ENCODE measurements around the gene CHRND. TPM values are rescaled to one million over a fixed set of nuclear protein-coding genes. Genes with fewer than 3 reads are reported as not detected.

The CHRND gene
- total and polyA plus RNA-seq, 2 of the 13 experiments (the other 11 are each of a cell fraction or from before 2014, with no cell fraction given), result 0.18 TPM; not detected in 1

DNA sequence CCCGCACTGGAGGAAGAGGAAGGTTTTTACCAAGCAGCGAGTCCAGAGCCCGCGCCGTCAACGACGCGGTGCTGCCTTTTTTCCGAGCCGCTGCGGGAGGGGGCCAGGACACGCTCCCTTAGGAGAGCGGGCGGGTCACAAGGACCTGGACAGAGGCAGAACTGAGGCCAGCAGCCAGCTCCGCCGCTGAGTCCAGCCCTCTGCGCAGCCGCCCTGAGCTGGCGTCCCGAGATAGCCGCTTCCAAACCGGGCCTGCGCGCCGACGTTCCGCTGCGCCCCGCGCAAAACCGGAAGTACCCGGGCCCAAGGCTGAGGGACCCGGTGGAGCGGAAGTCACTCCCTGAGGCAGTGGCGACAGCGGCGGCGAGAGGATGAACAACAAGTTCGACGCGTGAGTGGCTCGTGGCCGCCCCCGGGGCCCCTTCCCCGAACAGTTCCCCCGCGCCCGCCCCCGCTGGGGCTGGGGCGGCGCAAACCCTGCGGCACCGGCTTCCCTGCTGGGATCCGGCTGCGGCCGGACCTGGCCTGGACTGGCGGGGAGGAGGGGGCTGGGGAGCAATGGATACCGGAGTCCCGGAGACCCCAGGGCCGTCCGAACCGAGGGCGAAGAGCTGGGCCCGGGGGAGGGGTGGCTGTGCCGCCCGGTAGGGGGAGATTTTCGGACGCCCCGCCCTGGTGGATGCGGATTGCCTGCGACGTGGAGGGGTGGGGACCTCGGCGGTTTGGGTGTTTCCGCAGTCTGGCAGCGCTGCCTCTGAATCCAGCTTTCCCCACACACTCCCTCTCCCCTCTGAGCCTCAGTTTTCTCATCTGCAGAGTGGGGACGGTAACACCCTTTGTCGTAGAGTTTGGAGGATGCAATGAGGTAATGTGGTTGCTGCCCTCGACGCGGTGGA lies 24.6 kb downstream of the CHRND start, which contains the start of the genes EIF4E2 and TIGD1 (continued):
- TF ChIP-seq ZBTB4 (CRISPR knock-in tag; IDR thresholded peaks at IDR 0.05; ENCODE audit: borderline replicate concordance), result peak; percentile 94; the same call in 1 of the 2 replicates
- no peak for TF ChIP-seq MATR3 (CRISPR knock-in tag; IDR thresholded peaks at IDR 0.05)
- peak; percentile 100 for TF ChIP-seq ZNF605 (CRISPR knock-in tag; IDR thresholded peaks at IDR 0.05)
- TF ChIP-seq U2AF1 (optimal IDR thresholded peaks at IDR 0.05; ENCODE audit: low read depth, low read length), result peak; percentile 31
- peak; percentile 99 for TF ChIP-seq POGZ (CRISPR knock-in tag; IDR thresholded peaks at IDR 0.05)
- peak; percentile 93 for TF ChIP-seq TP53 (CRISPR knock-in tag; conservative IDR thresholded peaks at IDR 0.05)
- peak; percentile 99 for TF ChIP-seq TARDBP (CRISPR knock-in tag; IDR thresholded peaks at IDR 0.05)
- TF ChIP-seq ASH2L (IDR thresholded peaks at IDR 0.05; ENCODE audit: insufficient read length, low read depth, low read length), result peak; percentile 98
- TF ChIP-seq SALL2 (CRISPR knock-in tag; IDR thresholded peaks at IDR 0.05), result peak; percentile 98
- peak; percentile 99 for TF ChIP-seq ZBTB25 (CRISPR knock-in tag; IDR thresholded peaks at IDR 0.05)
- TF ChIP-seq ZNF460 (CRISPR knock-in tag; IDR thresholded peaks at IDR 0.05; ENCODE audit: borderline replicate concordance), result peak; percentile 52
- TF ChIP-seq PHF21A (CRISPR knock-in tag; IDR thresholded peaks at IDR 0.05), result peak; percentile 98
- TF ChIP-seq ZKSCAN1 (IDR thresholded peaks at IDR 0.05; ENCODE audit: low read length), result no peak
- TF ChIP-seq ZNF510 (CRISPR knock-in tag; IDR thresholded peaks at IDR 0.05; ENCODE audit: low read depth), result peak; percentile 94
- peak; percentile 99 for TF ChIP-seq ZSCAN21 (CRISPR knock-in tag; IDR thresholded peaks at IDR 0.05; ENCODE audit: borderline replicate concordance)
- peak; percentile 99 for TF ChIP-seq ZNF446 (CRISPR knock-in tag; IDR thresholded peaks at IDR 0.05)
- TF ChIP-seq ZNF274 (CRISPR knock-in tag; IDR thresholded peaks at IDR 0.05), result peak; percentile 99
- TF ChIP-seq, protein P1, sequence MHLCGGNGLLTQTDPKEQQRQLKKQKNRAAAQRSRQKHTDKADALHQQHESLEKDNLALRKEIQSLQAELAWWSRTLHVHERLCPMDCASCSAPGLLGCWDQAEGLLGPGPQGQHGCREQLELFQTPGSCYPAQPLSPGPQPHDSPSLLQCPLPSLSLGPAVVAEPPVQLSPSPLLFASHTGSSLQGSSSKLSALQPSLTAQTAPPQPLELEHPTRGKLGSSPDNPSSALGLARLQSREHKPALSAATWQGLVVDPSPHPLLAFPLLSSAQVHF (CRISPR knock-in tag; IDR thresholded peaks at IDR 0.05), result peak; percentile 99
- peak; percentile 62 for TF ChIP-seq SKI (IDR thresholded peaks at IDR 0.05; ENCODE audit: partially characterized antibody)
- TF ChIP-seq, protein P2, sequence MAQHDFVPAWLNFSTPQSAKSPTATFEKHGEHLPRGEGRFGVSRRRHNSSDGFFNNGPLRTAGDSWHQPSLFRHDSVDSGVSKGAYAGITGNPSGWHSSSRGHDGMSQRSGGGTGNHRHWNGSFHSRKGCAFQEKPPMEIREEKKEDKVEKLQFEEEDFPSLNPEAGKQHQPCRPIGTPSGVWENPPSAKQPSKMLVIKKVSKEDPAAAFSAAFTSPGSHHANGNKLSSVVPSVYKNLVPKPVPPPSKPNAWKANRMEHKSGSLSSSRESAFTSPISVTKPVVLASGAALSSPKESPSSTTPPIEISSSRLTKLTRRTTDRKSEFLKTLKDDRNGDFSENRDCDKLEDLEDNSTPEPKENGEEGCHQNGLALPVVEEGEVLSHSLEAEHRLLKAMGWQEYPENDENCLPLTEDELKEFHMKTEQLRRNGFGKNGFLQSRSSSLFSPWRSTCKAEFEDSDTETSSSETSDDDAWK (CRISPR knock-in tag; IDR thresholded peaks at IDR 0.05), result no peak
- peak; percentile 97 for TF ChIP-seq HDAC2 (CRISPR knock-in tag; IDR thresholded peaks at IDR 0.05)
- peak; percentile 53 for TF ChIP-seq HNF4A (CRISPR knock-in tag; IDR thresholded peaks at IDR 0.05)
